B cell (primary cell): ENCODE results near the gene MAJIN.

Experiments
- EZH2 ChIP-seq: IDR thresholded peaks from 2 replicates; pipeline ENCODE4 v1.6.1; 2012; ENCODE audit warnings: borderline replicate concordance, low read depth, mild to moderate bottlenecking, moderate library complexity, low read length; ENCODE audit not compliant: insufficient read depth, poor library complexity, severe bottlenecking
- TF ChIP-seq, protein P1 (sequence below): fragments of 200-600 bp; IDR thresholded peaks from one replicate; pipeline ENCODE4 v1.8.0; 2022; ENCODE audit warnings: antibody characterized with exemption, mild to moderate bottlenecking

DNA sequence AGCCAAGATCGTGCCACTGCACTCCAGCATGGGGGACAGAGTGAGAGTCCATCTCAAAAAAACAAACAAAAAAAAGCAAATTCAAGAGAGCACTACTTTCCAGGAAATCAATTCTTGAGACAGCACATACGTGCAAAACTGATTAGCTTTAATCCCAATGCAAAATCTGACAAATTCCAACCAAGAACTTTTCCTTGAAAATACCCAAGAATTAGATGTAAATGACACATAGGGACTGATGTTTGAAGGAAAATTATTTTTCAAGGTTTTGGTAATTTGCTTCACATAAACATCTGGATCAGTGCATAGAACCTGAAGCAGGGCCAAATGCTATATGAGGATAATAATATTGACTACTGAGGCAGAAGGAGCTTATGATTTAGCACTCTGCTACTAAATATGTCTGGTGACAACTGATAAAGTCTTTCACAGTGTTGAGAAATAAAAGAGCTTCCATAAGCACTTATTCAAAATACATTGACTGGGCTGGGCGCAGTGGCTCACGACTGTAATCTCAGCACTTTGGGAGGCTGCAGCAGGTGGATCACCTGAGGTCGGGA lies 8.8 kb downstream of the MAJIN start:
- TF ChIP-seq, protein P1, sequence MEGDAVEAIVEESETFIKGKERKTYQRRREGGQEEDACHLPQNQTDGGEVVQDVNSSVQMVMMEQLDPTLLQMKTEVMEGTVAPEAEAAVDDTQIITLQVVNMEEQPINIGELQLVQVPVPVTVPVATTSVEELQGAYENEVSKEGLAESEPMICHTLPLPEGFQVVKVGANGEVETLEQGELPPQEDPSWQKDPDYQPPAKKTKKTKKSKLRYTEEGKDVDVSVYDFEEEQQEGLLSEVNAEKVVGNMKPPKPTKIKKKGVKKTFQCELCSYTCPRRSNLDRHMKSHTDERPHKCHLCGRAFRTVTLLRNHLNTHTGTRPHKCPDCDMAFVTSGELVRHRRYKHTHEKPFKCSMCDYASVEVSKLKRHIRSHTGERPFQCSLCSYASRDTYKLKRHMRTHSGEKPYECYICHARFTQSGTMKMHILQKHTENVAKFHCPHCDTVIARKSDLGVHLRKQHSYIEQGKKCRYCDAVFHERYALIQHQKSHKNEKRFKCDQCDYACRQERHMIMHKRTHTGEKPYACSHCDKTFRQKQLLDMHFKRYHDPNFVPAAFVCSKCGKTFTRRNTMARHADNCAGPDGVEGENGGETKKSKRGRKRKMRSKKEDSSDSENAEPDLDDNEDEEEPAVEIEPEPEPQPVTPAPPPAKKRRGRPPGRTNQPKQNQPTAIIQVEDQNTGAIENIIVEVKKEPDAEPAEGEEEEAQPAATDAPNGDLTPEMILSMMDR, result no peak
- TF ChIP-seq EZH2, result no peak
